Glomerular visceral epithelial cell (primary cell): ENCODE measurements around the gene FAM118A.
"Not testable (repeated sequence)": the region's sequence is repeated elsewhere in the genome, so short reads cannot be mapped to it uniquely, and the experiment has no call there.

Experiments
- DNase-seq: peaks from one replicate; pipeline ENCODE4 v3.0.0-alpha.2; 2016; ENCODE audit errors: extremely low spot score

Gene FAM118A

GRCh38 chr22:45330548-45330947 is 20.8 kb downstream of the FAM118A start:
- DNase-seq: no peak

GRCh38 chr22:45331486-45331885 is 21.8 kb downstream of the FAM118A start:
- DNase-seq: no peak

GRCh38 chr22:45332001-45332400 is 22.3 kb downstream of the FAM118A start:
- no peak for DNase-seq

GRCh38 chr22:45334068-45334467 is 24.3 kb downstream of the FAM118A start:
- DNase-seq: no peak

GRCh38 chr22:45334528-45334927 is 24.8 kb downstream of the FAM118A start:
- DNase-seq: no peak

DNA sequence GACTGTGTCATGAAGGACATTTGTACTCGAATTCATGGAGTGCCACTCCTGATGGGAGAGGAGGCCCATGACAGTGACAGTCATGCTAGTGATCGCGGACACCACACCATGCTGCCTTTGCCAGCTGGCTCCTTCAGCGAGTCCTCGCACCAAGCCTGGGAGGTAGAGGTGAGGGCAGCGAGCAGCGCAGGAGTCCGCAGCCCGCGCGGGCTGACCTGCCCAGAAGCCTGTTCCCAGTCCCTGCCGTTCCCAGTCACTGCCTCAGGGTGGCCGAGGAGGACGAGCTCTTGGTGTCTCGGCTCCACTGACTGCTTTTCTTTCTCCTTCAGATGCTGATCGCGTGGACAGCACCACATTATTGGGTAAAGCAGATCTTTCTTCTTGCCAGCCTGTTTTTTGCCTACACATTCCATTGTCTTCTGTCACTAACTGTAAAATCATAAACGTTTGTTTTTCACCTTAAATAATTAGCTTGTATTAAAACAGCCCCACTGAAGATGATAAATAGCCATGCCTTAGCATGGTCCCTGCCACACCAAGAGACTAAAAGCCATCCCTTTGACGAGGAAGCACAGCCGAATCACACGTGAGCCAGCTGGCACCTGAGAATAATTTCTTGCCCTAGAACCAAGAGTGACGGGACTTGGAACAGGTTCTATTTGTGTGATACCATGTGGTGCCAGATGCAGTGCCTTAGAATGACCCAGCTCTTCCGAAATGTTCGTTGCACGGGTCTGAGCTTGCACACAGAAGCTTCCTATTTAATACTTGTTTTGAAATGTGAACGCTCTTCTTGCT is 25.5 kb downstream of the FAM118A start:
- no peak for DNase-seq

DNA sequence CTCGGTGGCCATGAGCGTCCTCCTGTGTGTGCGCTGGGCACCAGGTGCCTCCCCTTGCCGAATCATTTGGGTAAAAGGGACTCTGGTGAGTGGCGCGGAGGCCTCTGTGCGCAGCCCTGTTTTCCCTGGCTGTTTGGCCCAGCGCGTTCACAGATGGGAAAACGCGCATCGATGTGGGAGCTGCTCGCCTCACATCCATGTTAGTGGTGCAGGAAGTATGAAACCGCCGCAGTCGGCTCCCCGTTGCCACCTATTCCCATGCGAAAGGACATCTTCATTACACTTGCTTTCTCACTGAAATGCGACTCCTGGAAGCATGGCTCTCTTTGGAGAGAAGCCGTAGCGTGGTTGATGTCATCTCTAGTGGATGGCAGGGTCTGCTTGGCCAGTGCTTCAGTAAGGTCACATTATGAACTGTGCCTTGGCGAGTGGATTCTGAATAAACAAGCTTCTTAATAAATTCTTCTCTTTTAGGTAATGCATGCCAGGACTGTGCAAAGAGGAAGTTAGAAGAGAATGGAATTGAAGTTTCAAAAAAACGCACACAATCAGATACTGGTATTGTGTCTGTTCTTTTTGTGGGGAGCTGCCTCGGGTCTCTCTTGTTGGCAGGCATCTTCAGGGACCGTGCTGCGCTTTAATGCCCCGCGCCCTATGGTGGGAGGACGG is 26.3 kb downstream of the FAM118A start:
- no peak for DNase-seq

DNA sequence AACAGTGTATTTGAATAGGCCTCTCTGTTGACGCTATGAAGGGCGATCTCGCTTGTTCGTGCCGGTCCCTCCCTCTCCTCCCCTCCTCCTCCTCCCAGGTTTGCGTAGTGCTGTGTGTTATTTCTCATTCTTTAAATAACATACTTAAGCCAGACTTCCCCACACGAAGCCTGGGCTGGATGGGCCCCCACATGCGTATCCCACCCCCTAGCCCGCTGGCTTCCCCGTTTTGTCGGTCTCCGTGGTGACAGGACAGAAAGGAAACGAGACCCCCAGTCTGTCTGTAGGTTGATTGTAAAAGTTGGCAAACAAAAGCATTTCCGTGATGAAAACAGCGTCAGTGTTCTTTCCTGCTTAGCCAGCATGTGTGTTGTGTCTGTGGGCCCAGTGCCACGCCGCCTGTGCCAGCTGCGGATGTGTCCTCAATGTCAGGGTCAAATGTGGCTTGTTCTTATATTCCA is 27.3 kb downstream of the FAM118A start:
- DNase-seq: no peak

GRCh38 chr22:45337536-45337935 is 27.8 kb downstream of the FAM118A start:
- no peak for DNase-seq

GRCh38 chr22:45338795-45339194 is 29.1 kb downstream of the FAM118A start:
- DNase-seq: no peak

DNA sequence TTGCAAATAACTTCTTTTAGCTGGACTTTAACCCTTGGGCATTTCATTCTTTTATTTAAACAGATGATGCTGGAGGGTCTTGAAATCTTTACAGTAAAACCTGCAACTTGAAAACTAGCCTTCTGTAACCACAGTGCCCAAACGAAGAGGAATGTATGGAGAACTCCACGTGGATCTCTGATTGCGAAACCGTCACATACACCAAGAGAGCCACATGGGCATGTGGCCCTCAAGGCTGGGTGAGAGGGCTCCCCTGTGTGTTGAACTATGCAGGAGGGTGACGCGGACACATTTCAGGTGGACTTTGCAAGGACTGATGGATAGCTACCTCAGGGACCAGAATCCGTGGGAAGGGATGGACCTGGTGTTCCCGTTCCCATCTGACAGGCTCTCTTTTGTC is 30.6 kb downstream of the FAM118A start:
- DNase-seq: no peak

DNA sequence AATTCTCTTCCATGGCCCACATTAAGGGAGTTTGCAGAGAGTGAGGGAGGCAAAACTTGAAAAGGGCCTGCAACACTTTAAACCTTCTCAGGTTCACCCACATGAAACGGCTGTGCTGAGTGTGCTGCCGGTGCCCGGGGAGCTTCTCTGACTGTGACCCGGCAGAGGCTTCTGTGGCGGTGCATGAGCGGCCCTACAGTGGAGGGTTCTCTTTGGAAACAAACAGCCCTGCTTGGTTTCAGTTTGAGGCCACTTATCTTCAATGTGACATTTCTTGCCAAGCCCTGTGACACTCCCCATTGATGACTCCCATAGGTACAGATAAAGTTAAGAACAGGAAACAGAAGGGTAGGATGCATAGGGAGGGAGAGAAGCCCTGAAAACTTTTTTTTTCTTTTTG is 31.8 kb downstream of the FAM118A start:
- DNase-seq: no peak

DNA sequence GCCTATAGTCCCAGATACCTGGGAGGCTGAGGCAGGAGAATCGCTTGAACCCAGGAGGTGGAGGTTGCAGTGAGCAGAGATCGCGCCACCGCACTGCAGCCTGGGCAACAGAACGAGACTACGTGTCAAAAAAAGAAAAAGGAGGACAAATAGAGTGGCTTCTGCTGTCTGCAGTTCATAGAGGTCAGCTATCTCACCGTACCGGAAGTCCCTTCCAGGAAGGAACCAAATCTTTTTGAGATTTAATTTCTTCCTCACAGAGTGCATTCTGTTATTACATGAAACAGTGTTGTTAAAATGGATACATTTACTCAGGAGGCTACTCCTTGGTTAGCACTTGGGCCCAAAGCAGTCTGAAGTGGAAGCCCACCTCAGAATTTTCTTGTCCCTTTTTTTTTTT is 33.4 kb downstream of the FAM118A start:
- no peak for DNase-seq

DNA sequence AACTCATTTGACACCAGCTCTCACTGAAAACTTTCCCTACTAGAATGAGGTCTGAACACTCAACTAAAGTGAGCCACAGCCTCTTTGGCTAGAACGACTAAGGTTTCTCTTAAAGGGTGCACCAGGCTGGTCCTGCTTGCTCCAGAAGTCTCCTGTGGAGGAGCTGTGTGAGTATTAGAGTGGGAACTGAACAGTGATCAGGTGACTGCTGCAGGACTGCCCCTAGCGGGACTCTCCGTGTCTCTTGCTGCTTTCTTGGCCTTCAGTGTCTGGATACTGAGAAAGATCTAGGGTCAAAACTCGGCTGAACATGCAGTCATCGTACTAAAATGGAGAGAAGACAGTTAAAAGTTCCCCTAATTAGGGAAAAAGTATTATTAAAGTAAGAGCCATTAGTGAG is 34.6 kb downstream of the FAM118A start:
- no peak for DNase-seq

- DNase-seq: no peak
Measured at GRCh38 chr22:45349916-45350315, 40.2 kb downstream of the FAM118A start.

DNA sequence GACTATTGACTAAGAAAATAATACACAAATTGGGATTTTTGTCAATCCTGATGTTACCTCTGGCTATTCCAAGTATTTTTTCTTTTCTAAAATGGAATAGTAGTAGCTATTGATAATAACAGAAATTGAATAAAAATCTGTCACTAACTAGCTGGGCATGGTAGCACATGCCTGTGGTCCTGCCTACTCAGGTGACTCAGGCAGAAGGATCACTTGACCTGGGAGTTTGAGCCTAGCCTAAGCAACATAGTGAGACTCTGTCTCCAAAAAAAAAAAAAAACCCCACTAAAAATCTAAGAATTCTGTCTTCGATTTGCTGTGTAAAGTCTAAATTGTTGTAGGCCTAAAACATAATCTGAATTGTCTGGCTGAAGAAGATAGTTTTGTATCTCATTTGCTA is 42.2 kb downstream of the FAM118A start:
- no peak for DNase-seq

DNA sequence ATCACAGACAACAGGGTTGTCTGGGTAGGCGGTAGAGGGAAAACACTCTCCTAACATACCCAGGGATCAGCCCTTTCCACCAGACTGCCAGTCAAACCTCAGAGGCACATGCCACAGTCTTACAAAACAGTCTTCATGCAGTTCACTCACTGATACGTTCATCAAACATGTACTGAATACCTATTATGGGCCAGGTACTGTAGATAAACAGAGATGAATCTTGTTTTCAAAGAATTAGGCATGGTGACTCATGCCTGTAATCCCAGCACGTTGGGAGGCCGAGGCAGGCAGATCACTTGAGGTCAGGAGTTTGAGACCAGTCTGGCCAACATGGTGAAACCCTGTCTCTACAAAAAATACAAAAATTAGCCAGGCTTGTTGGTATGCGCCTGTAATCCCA is 43.0 kb downstream of the FAM118A start:
- not testable (repeated sequence) for DNase-seq

DNA sequence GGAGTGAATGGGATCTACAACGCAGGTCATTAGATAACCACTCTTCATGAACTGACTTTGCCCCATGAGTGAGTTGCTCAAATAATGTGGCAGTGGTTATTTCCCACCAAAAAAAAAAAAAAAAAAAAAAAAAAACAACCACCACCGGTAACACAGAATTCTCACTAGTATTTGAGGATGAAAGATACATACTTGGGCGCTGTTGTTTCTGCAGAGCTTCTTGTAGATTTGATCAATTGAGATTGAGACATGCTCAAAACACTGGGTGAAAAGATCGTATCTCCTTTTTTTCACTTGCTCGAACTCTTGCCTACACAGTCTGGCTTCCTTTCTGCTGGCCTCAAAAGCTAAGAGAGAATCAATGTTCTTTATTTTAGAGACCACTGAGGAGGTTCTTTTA is 44.1 kb downstream of the FAM118A start:
- no peak for DNase-seq

DNA sequence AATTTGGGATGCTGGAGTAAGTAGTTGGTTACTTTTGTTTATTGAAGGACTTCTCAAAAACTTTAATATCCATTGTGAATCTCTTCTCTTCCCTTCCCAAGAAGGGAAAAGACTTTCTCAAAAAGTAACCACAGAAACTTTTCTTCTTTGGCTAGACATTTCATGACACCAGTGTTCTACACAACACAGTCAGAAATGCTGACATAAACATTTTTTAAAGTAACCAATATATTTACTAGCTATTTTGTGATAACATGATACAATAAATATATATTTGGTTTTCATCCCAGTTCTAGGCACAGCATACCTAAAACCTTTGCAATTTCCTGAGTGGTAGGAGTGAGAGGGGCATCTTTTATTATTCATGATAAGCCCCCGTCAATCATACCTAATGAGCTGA is 47.8 kb downstream of the FAM118A start:
- DNase-seq: no peak

- DNase-seq: no peak
Measured at GRCh38 chr22:45358127-45358526, 48.4 kb downstream of the FAM118A start.

DNA sequence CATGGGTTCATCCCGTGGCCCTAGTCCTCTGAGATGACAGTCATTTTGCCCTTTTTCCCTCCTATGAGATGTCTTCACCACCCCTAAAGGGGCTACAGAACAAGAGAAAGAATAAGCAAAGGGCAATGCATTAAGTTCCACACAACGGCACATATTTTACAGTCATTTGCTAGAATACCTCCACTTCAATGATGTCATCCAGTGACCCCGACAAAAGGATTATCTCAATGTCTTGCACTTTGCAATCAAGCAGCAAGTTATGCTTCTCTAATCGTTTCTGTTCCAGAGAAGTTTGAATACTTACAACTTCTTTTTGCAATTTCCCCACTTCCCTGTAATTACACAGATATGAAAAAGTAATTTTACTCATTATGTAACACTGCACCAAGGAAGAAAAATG is 49.9 kb downstream of the FAM118A start:
- DNase-seq: no peak

DNA sequence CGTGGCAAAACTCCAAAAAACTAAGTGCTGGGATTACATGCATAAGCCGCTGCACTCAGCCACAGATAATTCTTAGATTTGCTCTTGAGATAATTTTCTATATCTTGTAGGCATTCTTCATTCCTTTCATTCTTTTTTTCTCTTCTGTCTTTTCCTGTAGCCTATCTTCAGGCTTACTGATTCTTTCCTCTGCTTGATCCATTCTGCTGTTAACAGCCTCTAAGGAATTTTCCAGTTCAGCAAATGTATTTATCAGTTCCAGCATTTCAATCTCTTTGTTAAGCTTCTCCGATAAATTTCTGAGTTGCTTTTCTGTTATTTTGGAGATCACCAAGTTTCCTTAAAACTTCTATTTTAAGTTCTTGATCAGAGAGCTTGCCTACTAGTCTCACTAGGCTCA is 57.0 kb downstream of the FAM118A start:
- DNase-seq: no peak

- DNase-seq: not testable (repeated sequence)
Measured at GRCh38 chr22:45373592-45373991, 63.9 kb downstream of the FAM118A start.
